AG04450 (cell line): ENCODE data around the gene NDST3. TPM values are rescaled to one million over a fixed set of nuclear protein-coding genes. Genes with fewer than 3 reads are reported as not detected.
A peak's percentile ranks its signal among the peaks of the same experiment; 100 is the strongest.

Experiments
- CTCF ChIA-PET: fragments of 300-600, 350-600 bp; formaldehyde crosslinking; extraction: SDS; loops from one replicate; lab custom pipeline; 2022; ENCODE audit warnings: antibody characterized with exemption, inconsistent platforms; lab: Charles Lee
- POLR2A ChIA-PET: fragments of 350-600 bp; formaldehyde crosslinking; extraction: SDS; loops from one replicate; lab custom pipeline; 2021; ENCODE audit warnings: antibody characterized with exemption, inconsistent platforms; lab: Yijun Ruan, JAX
- DNase-seq: peaks from one replicate; pipeline ENCODE4 v3.0.0-alpha.2; 2011; ENCODE audit warnings: low read depth, low spot score
- H3K27ac ChIP-seq: one replicate; pipeline ENCODE4 v1.5.1; 2012; ENCODE audit warnings: low read depth, low read length, control low read depth
- H3K27me3 ChIP-seq: one replicate; pipeline ENCODE4 v1.6.0; 2012; ENCODE audit warnings: low read length; ENCODE audit not compliant: control insufficient read depth, insufficient read depth
- H3K4me3 ChIP-seq: 2 replicates; pipeline ENCODE4 v1.5.1; 2011; ENCODE audit warnings: mild to moderate bottlenecking, low read depth, low read length, control low read depth
- H3K9me3 ChIP-seq: 2 replicates; pipeline ENCODE4 v1.5.1; 2012; ENCODE audit warnings: low read length; ENCODE audit not compliant: control insufficient read depth, insufficient read depth
- polyA plus RNA-seq: library from polyadenylated mRNA; depleted of rRNA; stranded (reverse); fragments of >200 nt; gene quantifications from 2 replicates; pipeline ENCODE4 v1.2.3, GENCODE V29; 2011
- TF ChIP-seq, protein P1 (sequence below): IDR thresholded peaks from 2 replicates; pipeline ENCODE4 v1.5.1; 2011; ENCODE audit warnings: low read depth, low read length, control low read depth, inconsistent platforms

Gene NDST3
- polyA plus RNA-seq, 1 experiment = 0.02 TPM

DNA sequence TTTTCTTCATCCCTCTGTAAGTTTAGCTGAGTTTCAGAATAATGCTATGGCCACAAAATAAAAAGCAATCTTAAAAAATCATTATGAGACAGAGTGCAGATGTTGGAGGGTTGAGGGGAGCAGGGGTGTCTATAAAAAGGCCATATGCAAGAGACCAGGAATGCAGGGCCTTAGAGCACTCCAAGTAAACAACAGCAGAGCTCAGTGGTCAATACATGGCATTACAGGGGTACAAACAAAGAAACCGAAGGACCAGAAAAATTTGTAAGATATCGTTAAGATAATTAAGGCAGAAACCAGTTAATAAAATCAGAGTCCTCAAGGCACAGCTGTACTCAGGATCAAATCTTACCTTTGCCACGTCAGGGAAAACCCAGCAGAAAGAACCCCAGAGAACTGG, 28.4 kb upstream of the NDST3 start:
- Histone ChIP-seq H3K9me3 (no peaks in the 10 kb centered on the region), H3K27me3 (no peaks in the 10 kb centered on the region), H3K4me3 (no peak overlapping the region), H3K27ac (no peak overlapping the region)
- TF ChIP-seq, protein P1, sequence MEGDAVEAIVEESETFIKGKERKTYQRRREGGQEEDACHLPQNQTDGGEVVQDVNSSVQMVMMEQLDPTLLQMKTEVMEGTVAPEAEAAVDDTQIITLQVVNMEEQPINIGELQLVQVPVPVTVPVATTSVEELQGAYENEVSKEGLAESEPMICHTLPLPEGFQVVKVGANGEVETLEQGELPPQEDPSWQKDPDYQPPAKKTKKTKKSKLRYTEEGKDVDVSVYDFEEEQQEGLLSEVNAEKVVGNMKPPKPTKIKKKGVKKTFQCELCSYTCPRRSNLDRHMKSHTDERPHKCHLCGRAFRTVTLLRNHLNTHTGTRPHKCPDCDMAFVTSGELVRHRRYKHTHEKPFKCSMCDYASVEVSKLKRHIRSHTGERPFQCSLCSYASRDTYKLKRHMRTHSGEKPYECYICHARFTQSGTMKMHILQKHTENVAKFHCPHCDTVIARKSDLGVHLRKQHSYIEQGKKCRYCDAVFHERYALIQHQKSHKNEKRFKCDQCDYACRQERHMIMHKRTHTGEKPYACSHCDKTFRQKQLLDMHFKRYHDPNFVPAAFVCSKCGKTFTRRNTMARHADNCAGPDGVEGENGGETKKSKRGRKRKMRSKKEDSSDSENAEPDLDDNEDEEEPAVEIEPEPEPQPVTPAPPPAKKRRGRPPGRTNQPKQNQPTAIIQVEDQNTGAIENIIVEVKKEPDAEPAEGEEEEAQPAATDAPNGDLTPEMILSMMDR = 0 out of 2 replicates have a peak, but pooled peaks have one; percentile 10
- POLR2A ChIA-PET = no interaction called here
- no peak for DNase-seq
- CTCF ChIA-PET = interaction anchor here (1.0 kb wide), 1 partner anchor 218 kb away, joined by 3 read pairs; no protein-coding TSS in a partner anchor

DNA sequence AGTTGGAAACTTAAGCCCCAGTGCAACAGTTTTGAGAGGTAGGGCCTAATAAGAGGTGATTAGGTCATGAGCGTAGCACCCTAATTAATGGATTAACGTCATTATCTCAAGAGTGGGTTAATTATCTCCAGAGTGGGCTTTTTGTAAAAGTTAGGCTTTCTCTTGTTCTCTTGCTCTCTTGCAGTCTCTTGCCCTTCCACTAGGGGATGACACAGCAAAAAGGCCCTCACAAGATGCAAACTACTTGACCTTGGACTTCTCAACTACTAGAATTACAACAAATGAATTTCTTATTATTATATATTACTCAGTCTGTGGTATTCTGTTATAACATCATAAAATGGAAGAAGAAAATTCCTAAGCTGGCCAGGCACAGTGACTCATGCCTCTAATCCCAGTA, 22.1 kb upstream of the NDST3 start:
- DNase-seq = no peak
- TF ChIP-seq, protein P1 = peak; percentile 32
- CTCF ChIA-PET = interaction anchor here (0.5 to 1.4 kb wide), 2 partner anchors 152 to 212 kb away, joined by 3 to 4 read pairs; no protein-coding TSS in a partner anchor
- Histone ChIP-seq H3K27me3 (no peaks in the 10 kb centered on the region), H3K27ac (no peak overlapping the region), H3K9me3 (no peaks in the 10 kb centered on the region), H3K4me3 (no peak overlapping the region)
- POLR2A ChIA-PET = no interaction called here

DNA sequence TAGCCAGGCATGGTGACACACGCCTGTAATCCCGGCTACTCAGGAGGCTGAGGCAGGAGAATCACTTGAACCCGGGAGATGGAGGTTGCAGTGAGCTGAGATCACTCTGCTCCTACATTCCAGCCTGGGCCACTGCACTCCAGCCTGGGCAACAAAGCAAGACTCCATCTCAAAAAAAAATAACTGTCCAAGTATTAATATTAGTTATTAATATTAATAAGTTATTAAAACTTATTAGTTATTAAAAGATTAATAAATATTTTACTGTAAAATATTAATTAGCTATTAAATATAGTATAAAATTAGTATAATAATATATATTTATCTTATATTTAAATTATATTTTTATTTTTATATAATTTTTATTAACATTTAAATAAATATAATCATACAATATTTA, 19.5 kb upstream of the NDST3 start:
- TF ChIP-seq, protein P1 = no peak
- CTCF ChIA-PET = no interaction called here
- Histone ChIP-seq H3K9me3 (no peaks in the 10 kb centered on the region), H3K4me3 (no peak overlapping the region), H3K27me3 (no peaks in the 10 kb centered on the region), H3K27ac (no peak overlapping the region)
- POLR2A ChIA-PET = no interaction called here
- no peak for DNase-seq

DNA sequence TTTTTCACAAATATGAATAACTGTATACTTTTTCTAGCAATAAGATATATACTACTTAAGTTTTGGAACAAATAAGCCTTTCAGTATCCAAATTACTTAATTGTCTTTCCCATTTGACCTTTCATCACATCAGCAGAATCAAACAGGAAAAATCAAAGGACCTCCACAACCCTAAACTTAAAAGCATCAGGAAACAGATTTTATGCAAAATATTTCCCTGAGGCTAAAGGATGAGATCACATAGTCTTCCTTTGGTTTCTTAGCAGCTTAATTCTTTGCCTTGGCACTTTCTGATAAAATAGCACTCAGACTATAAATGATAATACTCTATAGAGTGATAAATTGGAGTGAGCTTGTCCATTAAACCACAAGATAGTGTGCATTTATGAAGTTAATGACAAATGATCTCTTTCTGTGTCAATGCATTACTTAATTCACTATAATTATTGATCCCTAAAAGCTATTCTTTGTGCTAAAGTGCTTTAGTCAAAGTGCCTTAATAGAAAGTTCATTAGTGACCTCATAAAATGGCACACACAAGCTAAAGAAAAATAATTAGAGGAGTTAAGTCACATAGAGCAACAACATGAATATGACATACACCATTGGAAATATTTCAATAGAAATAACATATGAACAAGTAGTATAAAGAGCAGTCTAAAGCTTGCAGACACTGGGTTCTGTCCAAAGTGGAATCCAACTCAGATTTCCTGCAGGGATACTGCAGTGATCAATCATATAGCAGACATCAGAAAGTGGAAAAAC, 15.7 kb upstream of the NDST3 start:
- no peak for DNase-seq
- H3K27me3 ChIP-seq = no peaks in the 10 kb centered on the region
- H3K4me3 ChIP-seq = no peak overlapping the region
- ChIA-PET POLR2A (no interaction called here), CTCF (no interaction called here)
- TF ChIP-seq, protein P1 = no peak
- no peaks in the 10 kb centered on the region for H3K9me3 ChIP-seq
- no peak overlapping the region for H3K27ac ChIP-seq

DNA sequence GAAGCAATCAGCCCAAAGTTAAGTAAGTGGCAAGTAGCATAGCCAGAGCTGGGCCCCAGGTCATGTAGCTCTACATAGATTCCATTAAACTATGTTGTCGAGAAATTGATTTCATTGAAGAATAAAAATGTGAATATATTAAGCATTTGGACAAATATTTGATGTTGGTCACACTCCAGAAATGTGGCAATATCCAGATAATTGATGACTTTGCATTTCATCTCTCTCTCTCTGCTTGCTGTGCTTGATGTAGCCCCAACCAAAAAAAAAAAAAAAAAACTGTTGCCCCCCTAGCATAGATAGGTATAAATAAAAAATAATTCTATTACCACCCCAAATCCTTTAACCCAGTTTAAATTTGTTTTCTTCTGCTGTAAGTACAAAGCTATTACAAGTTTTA, 7.5 kb upstream of the NDST3 start:
- Histone ChIP-seq H3K27ac (no peak overlapping the region), H3K4me3 (no peak overlapping the region), H3K27me3 (no peaks in the 10 kb centered on the region), H3K9me3 (no peaks in the 10 kb centered on the region)
- CTCF ChIA-PET = no interaction called here
- DNase-seq = no peak
- POLR2A ChIA-PET = no interaction called here
- TF ChIP-seq, protein P1 = no peak
